ENCODE data around the gene TTYH3. TPM values are rescaled to one million over a fixed set of nuclear protein-coding genes. Genes with fewer than 3 reads are reported as not detected.

Gene TTYH3
- total and polyA plus RNA-seq, 2 donors (not counting 1 experiment from before 2014, with no cell fraction given): 17.4 to 19.7 TPM

GRCh38 chr7:2644220-2644561 is 12.4 kb downstream of the TTYH3 start:
- Histone ChIP-seq H3K79me2 (ENCODE audit: control insufficient read depth, insufficient read depth, low read length) (peaks cover 28% of the 10 kb centered on the region), H4K20me1 (ENCODE audit: control insufficient read depth, extremely low read depth, insufficient read depth, low read length) (no peaks in the 10 kb centered on the region), H3K4me1 (ENCODE audit: control insufficient read depth, extremely low read depth, insufficient read depth, low read length) (peaks cover 29% of the 10 kb centered on the region), H3K9ac (ENCODE audit: insufficient read depth, low read length) (no peak overlapping the region), H3K4me3 (replicated peaks in 1 of 4; ENCODE audit: control extremely low read depth in 1 of 4, insufficient read depth in 1 of 4, low read depth in 3 of 4, low read length in 4 of 4) (no peak overlapping the region), H2AFZ (ENCODE audit: low read length) (no peak overlapping the region), H3K9me3 (ENCODE audit: control insufficient read depth, insufficient read depth, low read depth, low read length) (no peaks in the 10 kb centered on the region), H3K36me3 (ENCODE audit: control insufficient read depth, insufficient read depth, low read length) (peaks cover 17% of the 10 kb centered on the region), H3K4me2 (ENCODE audit: extremely low read depth, insufficient read depth, low read length) (no peak overlapping the region), H3K27me3 (ENCODE audit: control insufficient read depth, insufficient read depth, low read length) (no peaks in the 10 kb centered on the region), H3K27ac (ENCODE audit: insufficient read depth, low read length) (no peak overlapping the region)
- DNase-seq (ENCODE audit: low read depth in 2 of 2): no peak
- TF ChIP-seq, protein P1, sequence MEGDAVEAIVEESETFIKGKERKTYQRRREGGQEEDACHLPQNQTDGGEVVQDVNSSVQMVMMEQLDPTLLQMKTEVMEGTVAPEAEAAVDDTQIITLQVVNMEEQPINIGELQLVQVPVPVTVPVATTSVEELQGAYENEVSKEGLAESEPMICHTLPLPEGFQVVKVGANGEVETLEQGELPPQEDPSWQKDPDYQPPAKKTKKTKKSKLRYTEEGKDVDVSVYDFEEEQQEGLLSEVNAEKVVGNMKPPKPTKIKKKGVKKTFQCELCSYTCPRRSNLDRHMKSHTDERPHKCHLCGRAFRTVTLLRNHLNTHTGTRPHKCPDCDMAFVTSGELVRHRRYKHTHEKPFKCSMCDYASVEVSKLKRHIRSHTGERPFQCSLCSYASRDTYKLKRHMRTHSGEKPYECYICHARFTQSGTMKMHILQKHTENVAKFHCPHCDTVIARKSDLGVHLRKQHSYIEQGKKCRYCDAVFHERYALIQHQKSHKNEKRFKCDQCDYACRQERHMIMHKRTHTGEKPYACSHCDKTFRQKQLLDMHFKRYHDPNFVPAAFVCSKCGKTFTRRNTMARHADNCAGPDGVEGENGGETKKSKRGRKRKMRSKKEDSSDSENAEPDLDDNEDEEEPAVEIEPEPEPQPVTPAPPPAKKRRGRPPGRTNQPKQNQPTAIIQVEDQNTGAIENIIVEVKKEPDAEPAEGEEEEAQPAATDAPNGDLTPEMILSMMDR (conservative IDR thresholded peaks at IDR 0.05 in 1 of 2, IDR thresholded peaks at IDR 0.05 in 1 of 2; ENCODE audit: low read depth in 1 of 2, low read length in 2 of 2): no peak
- TF ChIP-seq EZH2 (IDR thresholded peaks at IDR 0.05; ENCODE audit: low read length, missing control alignments): no peak

DNA sequence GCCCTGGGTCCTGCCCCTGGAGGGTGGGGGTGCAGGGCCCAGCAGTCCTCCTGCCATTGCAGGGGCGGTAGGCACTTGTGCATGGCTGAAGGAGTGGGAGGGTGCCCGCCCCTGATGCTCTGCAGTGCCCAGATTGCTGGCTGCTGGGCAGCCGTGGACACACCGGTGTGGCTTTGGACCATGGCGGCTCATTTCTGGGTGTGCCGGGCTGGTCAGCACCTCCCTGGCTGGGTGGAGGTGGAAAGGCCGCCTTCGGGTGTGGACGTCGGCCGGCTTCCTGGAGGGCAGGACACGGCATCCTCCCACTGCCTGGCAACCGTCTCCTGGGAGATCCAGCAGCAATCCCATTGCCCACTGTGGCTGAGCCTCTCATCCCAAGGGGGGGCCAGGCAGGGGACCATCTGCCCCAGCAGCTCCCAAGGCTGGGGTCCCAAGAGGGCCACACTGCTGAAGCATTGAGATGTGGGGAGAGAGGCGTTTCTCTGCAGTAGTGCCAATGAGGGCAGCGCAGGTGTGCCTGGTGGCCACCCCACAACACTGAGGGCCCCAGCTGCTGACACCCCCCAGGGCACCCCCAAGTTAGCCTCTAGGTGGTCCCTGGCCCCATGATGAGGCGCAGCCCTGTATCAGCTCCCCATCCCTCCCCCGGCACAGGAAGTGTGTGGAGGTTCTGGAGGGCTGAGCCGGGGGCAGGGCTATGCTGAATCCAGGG is 12.9 kb downstream of the TTYH3 start:
- no peak overlapping the region for H3K4me3 ChIP-seq (replicated peaks in 1 of 4; ENCODE audit: control extremely low read depth in 1 of 4, insufficient read depth in 1 of 4, low read depth in 3 of 4, low read length in 4 of 4)
- H3K9me3 ChIP-seq (ENCODE audit: control insufficient read depth, insufficient read depth, low read depth, low read length): no peaks in the 10 kb centered on the region
- peak overlapping the region; percentile 8 for H3K27ac ChIP-seq (ENCODE audit: insufficient read depth, low read length)
- H4K20me1 ChIP-seq (ENCODE audit: control insufficient read depth, extremely low read depth, insufficient read depth, low read length): no peaks in the 10 kb centered on the region
- no peak for TF ChIP-seq EZH2 (IDR thresholded peaks at IDR 0.05; ENCODE audit: low read length, missing control alignments)
- TF ChIP-seq, protein P1 (conservative IDR thresholded peaks at IDR 0.05 in 1 of 2, IDR thresholded peaks at IDR 0.05 in 1 of 2; ENCODE audit: low read depth in 1 of 2, low read length in 2 of 2): no peak
- H3K9ac ChIP-seq (ENCODE audit: insufficient read depth, low read length): no peak overlapping the region
- peaks cover 22% of the 10 kb centered on the region for H3K79me2 ChIP-seq (ENCODE audit: control insufficient read depth, insufficient read depth, low read length)
- no peak overlapping the region for H3K4me2 ChIP-seq (ENCODE audit: extremely low read depth, insufficient read depth, low read length)
- H3K27me3 ChIP-seq (ENCODE audit: control insufficient read depth, insufficient read depth, low read length): no peaks in the 10 kb centered on the region
- peaks cover 18% of the 10 kb centered on the region for H3K36me3 ChIP-seq (ENCODE audit: control insufficient read depth, insufficient read depth, low read length)
- no peak overlapping the region for H2AFZ ChIP-seq (ENCODE audit: low read length)
- peaks cover 26% of the 10 kb centered on the region for H3K4me1 ChIP-seq (ENCODE audit: control insufficient read depth, extremely low read depth, insufficient read depth, low read length)
- DNase-seq (ENCODE audit: low read depth in 2 of 2): no peak

DNA sequence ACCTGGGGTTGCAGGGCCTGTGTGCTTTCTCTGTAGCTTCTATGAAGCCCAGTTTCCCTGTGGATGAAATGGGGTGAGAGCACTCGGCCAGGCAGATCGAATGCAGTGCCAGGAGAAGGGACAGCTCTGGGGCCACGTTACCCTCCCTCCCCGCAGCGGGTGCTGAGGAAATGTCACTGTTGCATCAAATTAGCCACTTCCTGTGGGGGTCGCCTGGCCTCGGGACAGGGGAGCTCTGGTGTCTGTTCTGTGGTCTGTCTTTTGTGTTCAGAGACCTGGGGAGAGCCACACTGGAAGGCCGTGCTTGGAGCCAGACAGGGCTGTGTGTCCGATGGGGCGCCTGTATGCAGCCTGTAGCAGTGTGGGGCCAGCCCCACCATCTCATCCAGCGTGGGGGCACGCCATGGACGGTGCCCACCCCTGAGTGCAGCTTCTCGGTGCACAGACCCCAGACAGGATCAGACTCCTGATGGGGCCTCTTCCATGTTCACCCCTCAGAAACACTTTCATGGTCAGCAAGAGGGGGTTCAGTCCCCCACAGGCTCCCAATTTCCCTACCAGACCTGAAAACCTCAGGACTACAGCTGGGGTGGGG is 13.6 kb downstream of the TTYH3 start:
- no peaks in the 10 kb centered on the region for H4K20me1 ChIP-seq (ENCODE audit: control insufficient read depth, extremely low read depth, insufficient read depth, low read length)

More for the DNA sequence above, 13.6 kb downstream of the TTYH3 start:
- Histone ChIP-seq H2AFZ (ENCODE audit: low read length) (no peak overlapping the region), H3K4me1 (ENCODE audit: control insufficient read depth, extremely low read depth, insufficient read depth, low read length) (peaks cover 23% of the 10 kb centered on the region), H3K27ac (ENCODE audit: insufficient read depth, low read length) (peak overlapping the region; percentile 8), H3K9ac (ENCODE audit: insufficient read depth, low read length) (no peak overlapping the region), H3K9me3 (ENCODE audit: control insufficient read depth, insufficient read depth, low read depth, low read length) (no peaks in the 10 kb centered on the region), H3K4me2 (ENCODE audit: extremely low read depth, insufficient read depth, low read length) (no peak overlapping the region), H3K36me3 (ENCODE audit: control insufficient read depth, insufficient read depth, low read length) (peaks cover 15% of the 10 kb centered on the region), H3K4me3 (replicated peaks in 1 of 4; ENCODE audit: control extremely low read depth in 1 of 4, insufficient read depth in 1 of 4, low read depth in 3 of 4, low read length in 4 of 4) (no peak overlapping the region), H3K79me2 (ENCODE audit: control insufficient read depth, insufficient read depth, low read length) (peaks cover 16% of the 10 kb centered on the region), H3K27me3 (ENCODE audit: control insufficient read depth, insufficient read depth, low read length) (no peaks in the 10 kb centered on the region)
- no peak for DNase-seq (ENCODE audit: low read depth in 2 of 2)
- no peak for TF ChIP-seq EZH2 (IDR thresholded peaks at IDR 0.05; ENCODE audit: low read length, missing control alignments)
- TF ChIP-seq, protein P1 (conservative IDR thresholded peaks at IDR 0.05 in 1 of 2, IDR thresholded peaks at IDR 0.05 in 1 of 2; ENCODE audit: low read depth in 1 of 2, low read length in 2 of 2): no peak

Data from fibroblast of lung (primary cell).